ENCODE measurements around the gene STXBP1. TPM values are rescaled to one million over a fixed set of nuclear protein-coding genes. Genes with fewer than 3 reads are reported as not detected.

STXBP1 gene
- total and polyA plus RNA-seq, 2 of the 8 experiments (the other 6 are each of a cell fraction or from before 2014, with no cell fraction given): 11.5 to 60.9 TPM

- Histone ChIP-seq H2AK5ac (ENCODE audit: low read depth, low read length) (no peak overlapping the region), H3K23me2 (ENCODE audit: low read depth, low read length) (peaks cover 7% of the 10 kb centered on the region; the same call in 1 of the 2 replicates), H3K18ac (ENCODE audit: extremely low read depth, low read length) (no peak overlapping the region), H3K9me3 (ENCODE audit: insufficient read depth in 2 of 2, low read depth in 1 of 2, low read length in 1 of 2) (no peaks in the 10 kb centered on the region), H3K27ac (ENCODE audit: low read depth, low read length) (no peak overlapping the region), H3K23ac (ENCODE audit: insufficient read length) (no peak overlapping the region), H4K91ac (replicated peaks; ENCODE audit: insufficient read length, low read length) (no peak overlapping the region), H4K5ac (ENCODE audit: insufficient read length, low read depth, low read length) (no peak overlapping the region), H2BK120ac (replicated peaks; ENCODE audit: low read depth, low read length) (no peak overlapping the region), H4K8ac (ENCODE audit: extremely low read depth, insufficient read depth, low read length) (no peak overlapping the region), H4K20me1 (replicated peaks in 1 of 2; ENCODE audit: control insufficient read depth in 1 of 2, insufficient read depth in 2 of 2, low read length in 2 of 2) (peaks cover 0 to 1% of the 10 kb centered on the region in 2 experiments), H2AFZ (ENCODE audit: low read length) (no peak overlapping the region), H3K79me1 (ENCODE audit: low read depth, low read length) (no peaks in the 10 kb centered on the region), H3K4me2 (ENCODE audit: insufficient read depth in 1 of 2, low read depth in 2 of 2, low read length in 2 of 2) (no peak overlapping the region), H3K27me3 (replicated peaks in 1 of 4; ENCODE audit: control insufficient read depth in 3 of 4, extremely low read depth in 1 of 4, insufficient read depth in 3 of 4, low read length in 3 of 4) (peaks cover 0 to under 1% (median 0%) of the 10 kb centered on the region in 4 experiments; a peak in 3 of 7 replicates), H3K4ac (replicated peaks; ENCODE audit: insufficient read length, low read depth, low read length) (no peak overlapping the region), H2BK20ac (ENCODE audit: low read length) (no peak overlapping the region), H2BK5ac (ENCODE audit: low read depth, low read length) (no peak overlapping the region), H2BK12ac (ENCODE audit: low read depth, low read length) (no peak overlapping the region), H3K4me1 (replicated peaks in 1 of 4; ENCODE audit: control insufficient read depth in 3 of 4, insufficient read depth in 4 of 4, low read length in 3 of 4) (peaks cover 0 to 5% (median 2%) of the 10 kb centered on the region in 4 experiments; a peak in 3 of 7 replicates), H3K9ac (replicated peaks in 1 of 4; ENCODE audit: extremely low read depth in 1 of 4, low read depth in 3 of 4, low read length in 3 of 4) (no peak overlapping the region), H3K14ac (ENCODE audit: insufficient read length) (no peak overlapping the region), H3K4me3 (ENCODE audit: extremely low read depth in 1 of 4, insufficient read depth in 2 of 4, low read depth in 3 of 4, low read length in 4 of 4) (no peak overlapping the region), H3K36me3 (ENCODE audit: control insufficient read depth in 2 of 4, insufficient read depth in 4 of 4, low read length in 3 of 4) (no peaks in the 10 kb centered on the region), H3K56ac (replicated peaks; ENCODE audit: insufficient read length, low read depth, low read length) (no peak overlapping the region), H3K79me2 (ENCODE audit: control insufficient read depth in 1 of 2, insufficient read depth in 2 of 2, low read length in 2 of 2) (no peaks in the 10 kb centered on the region), H2BK15ac (ENCODE audit: low read length) (no peak overlapping the region)
- TF ChIP-seq ZNF274 (IDR thresholded peaks at IDR 0.05; ENCODE audit: borderline replicate concordance, extremely low read depth, low read length): no peak
- WGBS, 2 experiments (ENCODE audit: extremely low coverage in 1 of 2, insufficient coverage in 1 of 2, insufficient read length in 1 of 2, insufficient replicate concordance in 2 of 2, low coverage in 1 of 2, low lambda C conversion rate in 2 of 2, missing lambda C conversion rate in 1 of 2): 90% methylated on average over 9 of the region's 9 CpGs; no CpG with 5 or more reads in 1 of the 2 experiments
- POLR2A ChIA-PET (ENCODE audit: partially characterized antibody): interaction anchor here (0.6 kb wide), 1 partner anchor 856 kb away, joined by 3 read pairs; no protein-coding TSS in a partner anchor
- FAIRE-seq (no peak), DNase-seq (ENCODE audit: low read depth in 1 of 2, low spot score in 2 of 2) (no peak)
- CTCF ChIA-PET (ENCODE audit: partially characterized antibody): interaction anchor here (0.9 to 8.3 kb wide), 7 partner anchors 8 to 47 kb away, joined by 3 to 61 read pairs (median 3); no protein-coding TSS in a partner anchor
These were observed 38.9 kb upstream of the STXBP1 start for GRCh38 chr9:127572961-127573721.
